ENCODE data around the gene C1QC. TPM values are rescaled to one million over a fixed set of nuclear protein-coding genes. Genes with fewer than 3 reads are reported as not detected.

Gene C1QC
- total RNA-seq, 2 experiments from 2014 or later, result not detected

GRCh38 chr1:22608361-22608760 is 35.1 kb upstream of the C1QC start:
- Mint-ChIP-seq H3K27me3 (peaks cover 27% of the 10 kb centered on the region), H3K4me3 (no peak overlapping the region), H3K36me3 (no peaks in the 10 kb centered on the region)

GRCh38 chr1:22609291-22609690 is 34.1 kb upstream of the C1QC start:
- Mint-ChIP-seq H3K9me3 (no peaks in the 10 kb centered on the region), H3K4me1 (ENCODE audit: low read depth) (no peaks in the 10 kb centered on the region), H3K4me3 (no peak overlapping the region), H3K27ac (no peak overlapping the region), H3K36me3 (no peaks in the 10 kb centered on the region), H3K27me3 (peaks cover 27% of the 10 kb centered on the region)
- intact Hi-C loops (cut with micrococcal nuclease), result no loop called here
- CTCF ChIA-PET, result no interaction called here
- POLR2A ChIA-PET, result no interaction called here
- DNase-seq, result no peak

More at GRCh38 chr1:22608361-22608760, 35.1 kb upstream of the C1QC start:
- CTCF ChIA-PET, result no interaction called here
- Mint-ChIP-seq H3K9me3 (no peaks in the 10 kb centered on the region), H3K27ac (no peak overlapping the region), H3K4me1 (ENCODE audit: low read depth) (no peaks in the 10 kb centered on the region)
- intact Hi-C loops (cut with micrococcal nuclease), result no loop called here
- POLR2A ChIA-PET, result no interaction called here
- DNase-seq, result no peak

- Mint-ChIP-seq H3K9me3 (no peaks in the 10 kb centered on the region), H3K4me3 (no peak overlapping the region), H3K27ac (no peak overlapping the region), H3K27me3 (peaks cover 28% of the 10 kb centered on the region), H3K4me1 (ENCODE audit: low read depth) (no peaks in the 10 kb centered on the region), H3K36me3 (no peaks in the 10 kb centered on the region)
- intact Hi-C loops (cut with micrococcal nuclease), result no loop called here
- ChIA-PET POLR2A (no interaction called here), CTCF (no interaction called here)
- peak; percentile 36 for DNase-seq
Observed at GRCh38 chr1:22611530-22611947, 31.9 kb upstream of the C1QC start.

GRCh38 chr1:22612671-22613571 is 30.5 kb upstream of the C1QC start:
- POLR2A ChIA-PET, result no interaction called here
- Mint-ChIP-seq H3K4me1 (ENCODE audit: low read depth) (no peaks in the 10 kb centered on the region), H3K27ac (no peak overlapping the region), H3K36me3 (no peaks in the 10 kb centered on the region), H3K9me3 (no peaks in the 10 kb centered on the region), H3K27me3 (peaks cover 37% of the 10 kb centered on the region), H3K4me3 (no peak overlapping the region)
- CTCF ChIA-PET, result no interaction called here
- intact Hi-C loops (cut with micrococcal nuclease), result no loop called here
- no peak for DNase-seq

DNA sequence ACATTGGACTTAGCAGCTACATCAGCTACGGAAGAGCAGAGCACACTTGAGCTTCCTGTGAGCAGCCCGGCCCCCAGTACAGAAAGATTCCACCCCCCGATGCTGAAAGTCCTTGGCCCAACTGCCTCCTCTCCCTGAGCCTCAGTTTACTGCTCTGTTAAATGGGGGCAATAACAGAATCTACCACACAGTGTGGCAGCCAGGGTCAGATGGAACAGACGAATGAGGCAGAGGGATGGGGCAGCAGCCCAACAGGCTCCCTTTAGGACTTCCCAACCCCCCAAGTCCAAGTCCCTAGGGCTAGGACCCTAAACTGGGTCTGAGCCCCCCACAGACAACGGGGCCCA is 29.9 kb upstream of the C1QC start:
- no peak overlapping the region for H3K4me3 Mint-ChIP-seq
- ChIA-PET POLR2A (no interaction called here), CTCF (no interaction called here)

DNA sequence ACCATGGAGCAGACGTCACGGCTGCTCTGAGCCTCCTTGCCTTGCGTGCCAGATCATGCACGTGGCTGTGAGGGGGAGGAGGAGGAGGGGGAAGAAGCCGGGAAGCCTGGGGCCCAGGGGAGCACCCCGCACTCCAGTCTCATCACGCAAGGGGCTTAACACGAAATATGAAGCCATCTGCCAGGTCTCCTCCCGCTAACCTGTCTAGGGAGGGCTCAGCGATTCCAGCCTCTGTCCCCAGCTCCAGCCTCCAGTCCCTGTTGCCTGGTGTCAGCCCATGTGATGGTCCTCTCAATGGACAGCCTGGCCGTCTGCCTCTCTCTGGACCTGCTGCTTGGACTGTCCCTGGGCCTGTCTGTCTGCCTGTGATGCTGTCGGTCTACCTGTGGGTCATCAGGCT is 29.5 kb upstream of the C1QC start:
- Mint-ChIP-seq H3K27me3 (peaks cover 37% of the 10 kb centered on the region), H3K27ac (no peak overlapping the region)
- CTCF ChIA-PET, result no interaction called here

More for the DNA sequence above, 29.9 kb upstream of the C1QC start:
- no peaks in the 10 kb centered on the region for H3K4me1 Mint-ChIP-seq (ENCODE audit: low read depth)
- peaks cover 37% of the 10 kb centered on the region for H3K27me3 Mint-ChIP-seq
- DNase-seq, result no peak
- H3K27ac Mint-ChIP-seq, result no peak overlapping the region
- intact Hi-C loops (cut with micrococcal nuclease), result no loop called here
- no peaks in the 10 kb centered on the region for H3K36me3 Mint-ChIP-seq
- H3K9me3 Mint-ChIP-seq, result no peaks in the 10 kb centered on the region

DNA sequence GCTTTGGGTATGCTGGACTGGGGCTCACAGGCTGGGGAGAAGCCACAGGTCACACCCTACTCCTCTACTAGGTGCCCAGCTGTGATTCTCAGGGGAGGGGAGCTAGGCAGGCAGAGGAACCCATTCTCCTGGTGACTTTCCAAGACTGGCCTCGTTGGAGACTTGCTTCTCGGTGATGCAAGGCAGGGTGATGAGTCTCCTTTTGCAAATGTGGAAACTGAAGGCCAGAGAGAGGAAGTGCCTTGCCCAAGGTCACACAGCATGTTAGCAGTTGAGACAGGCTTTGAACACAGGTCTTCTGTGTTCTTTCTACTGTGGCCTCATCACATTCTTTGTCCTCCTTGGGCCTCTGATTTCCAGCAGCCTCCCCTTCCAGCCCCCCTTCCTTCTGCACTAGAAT is 27.5 kb upstream of the C1QC start:
- no peak for DNase-seq
- Mint-ChIP-seq H3K36me3 (no peaks in the 10 kb centered on the region), H3K9me3 (no peaks in the 10 kb centered on the region), H3K27me3 (peaks cover 39% of the 10 kb centered on the region), H3K4me3 (no peak overlapping the region), H3K27ac (no peak overlapping the region), H3K4me1 (ENCODE audit: low read depth) (no peaks in the 10 kb centered on the region)
- CTCF ChIA-PET, result interaction anchor here (0.7 kb wide), 1 partner anchor 26 kb away, joined by 3 read pairs; no protein-coding TSS in a partner anchor
- POLR2A ChIA-PET, result no interaction called here
- intact Hi-C loops (cut with micrococcal nuclease), result no loop called here

More for the DNA sequence above, 29.5 kb upstream of the C1QC start:
- POLR2A ChIA-PET, result no interaction called here
- Mint-ChIP-seq H3K36me3 (no peaks in the 10 kb centered on the region), H3K9me3 (no peaks in the 10 kb centered on the region), H3K4me3 (no peak overlapping the region), H3K4me1 (ENCODE audit: low read depth) (no peaks in the 10 kb centered on the region)
- intact Hi-C loops (cut with micrococcal nuclease), result no loop called here
- no peak for DNase-seq

DNA sequence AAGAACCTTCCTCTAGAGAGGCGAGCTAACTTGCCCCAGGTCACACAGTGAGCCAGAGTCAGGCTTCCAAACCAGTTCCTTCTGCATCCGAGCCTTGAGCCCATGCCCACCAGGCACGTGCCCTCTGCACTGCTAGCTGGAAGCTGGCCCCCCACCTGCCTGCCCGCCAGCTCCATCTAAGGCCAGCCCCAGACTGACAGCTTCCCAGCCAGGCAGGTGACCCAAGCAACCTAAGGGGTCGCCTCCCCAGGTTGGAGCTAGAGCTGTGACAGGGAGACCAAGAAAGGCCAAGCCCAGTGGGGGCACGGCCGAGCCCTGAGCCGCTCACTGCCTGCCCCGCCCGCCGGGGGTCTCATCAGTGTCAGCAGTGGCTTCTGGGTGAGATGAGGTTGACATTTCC is 26.9 kb upstream of the C1QC start:
- no peak for DNase-seq
- ChIA-PET CTCF (interaction anchor here (0.7 kb wide), 1 partner anchor 26 kb away, joined by 3 read pairs; no protein-coding TSS in a partner anchor), POLR2A (no interaction called here)
- H3K4me3 Mint-ChIP-seq, result no peak overlapping the region
- H3K4me1 Mint-ChIP-seq (ENCODE audit: low read depth), result no peaks in the 10 kb centered on the region
- intact Hi-C loops (cut with micrococcal nuclease), result no loop called here
- H3K36me3 Mint-ChIP-seq, result no peaks in the 10 kb centered on the region
- no peaks in the 10 kb centered on the region for H3K9me3 Mint-ChIP-seq
- H3K27ac Mint-ChIP-seq, result no peak overlapping the region
- peaks cover 36% of the 10 kb centered on the region for H3K27me3 Mint-ChIP-seq

GRCh38 chr1:22618056-22618455 is 25.4 kb upstream of the C1QC start:
- POLR2A ChIA-PET, result no interaction called here
- H3K27ac Mint-ChIP-seq, result no peak overlapping the region
- intact Hi-C loops (cut with micrococcal nuclease), result no loop called here
- peaks cover 31% of the 10 kb centered on the region for H3K27me3 Mint-ChIP-seq
- no peaks in the 10 kb centered on the region for H3K4me1 Mint-ChIP-seq (ENCODE audit: low read depth)
- no peaks in the 10 kb centered on the region for H3K9me3 Mint-ChIP-seq
- no peak overlapping the region for H3K4me3 Mint-ChIP-seq
- CTCF ChIA-PET, result no interaction called here
- H3K36me3 Mint-ChIP-seq, result no peaks in the 10 kb centered on the region
- no peak for DNase-seq

DNA sequence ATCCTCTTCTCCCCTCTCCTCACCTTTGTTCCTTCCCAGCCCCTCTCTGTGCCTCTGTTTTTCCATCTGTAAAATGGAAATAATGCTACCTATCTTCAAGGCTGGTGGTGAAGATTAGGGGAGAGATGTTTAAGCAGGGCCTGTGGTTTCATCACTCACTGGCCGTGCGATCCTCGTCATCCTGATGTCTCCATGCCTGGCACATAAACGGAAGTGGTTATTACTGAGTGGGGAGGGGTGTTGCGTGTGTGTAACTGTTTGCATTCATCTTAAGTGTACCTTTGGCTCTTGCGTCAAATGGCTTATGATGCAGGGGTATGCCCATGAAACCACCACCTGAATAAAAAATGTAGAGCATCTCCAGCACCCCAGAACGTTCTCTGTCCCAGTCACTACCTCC is 24.2 kb upstream of the C1QC start:
- no peaks in the 10 kb centered on the region for H3K9me3 Mint-ChIP-seq
- no peaks in the 10 kb centered on the region for H3K4me1 Mint-ChIP-seq (ENCODE audit: low read depth)
- no peak overlapping the region for H3K27ac Mint-ChIP-seq
- ChIA-PET CTCF (no interaction called here), POLR2A (no interaction called here)
- DNase-seq, result no peak
- no peak overlapping the region for H3K4me3 Mint-ChIP-seq
- intact Hi-C loops (cut with micrococcal nuclease), result no loop called here
- H3K27me3 Mint-ChIP-seq, result peaks cover 27% of the 10 kb centered on the region
- no peaks in the 10 kb centered on the region for H3K36me3 Mint-ChIP-seq

GRCh38 chr1:22619798-22620197 is 23.6 kb upstream of the C1QC start:
- H3K27ac Mint-ChIP-seq, result no peak overlapping the region
- intact Hi-C loops (cut with micrococcal nuclease), result no loop called here
- H3K4me3 Mint-ChIP-seq, result no peak overlapping the region
- H3K9me3 Mint-ChIP-seq, result no peaks in the 10 kb centered on the region
- no peak for DNase-seq
- no peaks in the 10 kb centered on the region for H3K36me3 Mint-ChIP-seq
- ChIA-PET POLR2A (no interaction called here), CTCF (no interaction called here)
- no peaks in the 10 kb centered on the region for H3K4me1 Mint-ChIP-seq (ENCODE audit: low read depth)
- peaks cover 25% of the 10 kb centered on the region for H3K27me3 Mint-ChIP-seq

GRCh38 chr1:22621761-22622160 is 21.7 kb upstream of the C1QC start:
- Mint-ChIP-seq H3K4me1 (ENCODE audit: low read depth) (no peaks in the 10 kb centered on the region), H3K4me3 (no peak overlapping the region), H3K36me3 (no peaks in the 10 kb centered on the region), H3K9me3 (no peaks in the 10 kb centered on the region), H3K27me3 (peaks cover 30% of the 10 kb centered on the region), H3K27ac (no peak overlapping the region)
- CTCF ChIA-PET, result no interaction called here
- POLR2A ChIA-PET, result no interaction called here
- intact Hi-C loops (cut with micrococcal nuclease), result no loop called here
- no peak for DNase-seq

DNA sequence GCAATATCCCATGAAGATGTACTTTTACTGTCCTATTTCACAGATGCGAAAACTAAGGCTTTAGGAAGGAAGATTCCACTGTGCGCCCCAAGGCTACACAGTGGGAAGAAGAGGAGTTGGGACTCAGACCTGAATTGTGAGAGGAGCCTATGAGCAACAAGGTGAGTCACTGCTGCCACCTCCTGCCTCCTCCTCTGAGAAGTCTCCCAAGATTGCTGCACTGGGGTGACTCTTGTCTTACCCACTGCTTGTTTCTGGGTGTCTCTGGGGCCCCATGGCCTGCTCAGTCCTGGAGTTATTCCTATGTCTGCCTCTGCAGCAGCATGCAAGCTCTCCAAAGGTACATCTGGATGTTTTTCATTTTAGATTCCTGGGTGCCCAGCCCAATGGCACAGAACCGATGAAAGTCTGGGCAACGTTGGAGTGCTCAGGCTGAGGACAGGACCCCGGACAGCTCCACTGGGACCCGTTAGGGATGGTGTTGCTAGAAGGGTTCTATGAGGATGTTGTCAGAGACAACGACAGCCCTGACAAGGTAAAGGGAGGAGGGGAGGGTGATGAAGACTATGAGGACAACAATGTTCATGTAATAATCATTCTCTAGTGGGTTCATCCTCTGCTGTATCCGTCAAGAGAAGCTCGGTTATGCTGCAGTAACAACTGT is 18.0 kb upstream of the C1QC start:
- no peak for DNase-seq
- CTCF ChIA-PET, result no interaction called here
- Mint-ChIP-seq H3K4me1 (ENCODE audit: low read depth) (no peaks in the 10 kb centered on the region), H3K27ac (no peak overlapping the region), H3K4me3 (no peak overlapping the region), H3K27me3 (peaks cover 17% of the 10 kb centered on the region), H3K36me3 (no peaks in the 10 kb centered on the region), H3K9me3 (no peaks in the 10 kb centered on the region)
- intact Hi-C loops (cut with micrococcal nuclease), result no loop called here
- POLR2A ChIA-PET, result no interaction called here

Data from activated CD4-positive, alpha-beta memory T cell treated with anti-CD3 and anti-CD28 coated beads for 36 hours (primary cell).